ENCODE results near the gene E2F4.

E2F4 gene

GRCh38 chr16:67163164-67163998, 28.6 kb upstream of the E2F4 start:
- H3K4me1 ChIP-seq (ENCODE audit: low read length) = peaks cover 35% of the 10 kb centered on the region
- TF ChIP-seq CTCF (IDR thresholded peaks at IDR 0.05; ENCODE audit: low read depth, low read length) (no peak), EZH2phosphoT487 (IDR thresholded peaks at IDR 0.05; ENCODE audit: low read depth) (no peak)
- no peaks in the 10 kb centered on the region for H3K9me3 ChIP-seq (ENCODE audit: insufficient read depth, low read length)
- no peaks in the 10 kb centered on the region for H3K27me3 ChIP-seq (ENCODE audit: low read depth, low read length)
- peaks cover 10% of the 10 kb centered on the region for H3K36me3 ChIP-seq (replicated peaks; ENCODE audit: low read depth, low read length)
- H3K4me2 ChIP-seq (ENCODE audit: low read length) = no peak overlapping the region
- H3K9ac ChIP-seq (ENCODE audit: low read length) = no peak overlapping the region
- H3K4me3 ChIP-seq (ENCODE audit: low read length) = no peak overlapping the region
- no peak overlapping the region for H2AFZ ChIP-seq (ENCODE audit: low read depth, low read length)
- peaks cover 14% of the 10 kb centered on the region for H3K79me2 ChIP-seq (ENCODE audit: low read length)
- no peaks in the 10 kb centered on the region for H4K20me1 ChIP-seq (ENCODE audit: insufficient read depth, low read length)
- no peak overlapping the region for H3K27ac ChIP-seq (ENCODE audit: low read length)

- peaks cover 12% of the 10 kb centered on the region; the same call in 1 of the 2 replicates for H3K79me2 ChIP-seq (ENCODE audit: low read length)
- H3K4me1 ChIP-seq (ENCODE audit: low read length) = peaks cover 37% of the 10 kb centered on the region
- no peak for TF ChIP-seq CTCF (IDR thresholded peaks at IDR 0.05; ENCODE audit: low read depth, low read length)
- TF ChIP-seq EZH2phosphoT487 (IDR thresholded peaks at IDR 0.05; ENCODE audit: low read depth) = no peak
- H4K20me1 ChIP-seq (ENCODE audit: insufficient read depth, low read length) = no peaks in the 10 kb centered on the region
- H3K36me3 ChIP-seq (replicated peaks; ENCODE audit: low read depth, low read length) = peaks cover 10% of the 10 kb centered on the region
- H3K27ac ChIP-seq (ENCODE audit: low read length) = no peak overlapping the region
- no peaks in the 10 kb centered on the region for H3K9me3 ChIP-seq (ENCODE audit: insufficient read depth, low read length)
- no peaks in the 10 kb centered on the region for H3K27me3 ChIP-seq (ENCODE audit: low read depth, low read length)
- H3K4me2 ChIP-seq (ENCODE audit: low read length) = no peak overlapping the region
- no peak overlapping the region for H3K9ac ChIP-seq (ENCODE audit: low read length)
- H2AFZ ChIP-seq (ENCODE audit: low read depth, low read length) = no peak overlapping the region
- H3K4me3 ChIP-seq (ENCODE audit: low read length) = no peak overlapping the region
Measured at GRCh38 chr16:67163999-67164558, 27.9 kb upstream of the E2F4 start.

GRCh38 chr16:67164599-67165061, 27.3 kb upstream of the E2F4 start, which contains the start of gene HSF4:
Gene HSF4, plus strand, starts transcription at chr16:67164745. Its CDS starts 67 bp downstream, at chr16:67164812.
- no peak for TF ChIP-seq CTCF (IDR thresholded peaks at IDR 0.05; ENCODE audit: low read depth, low read length)
- TF ChIP-seq EZH2phosphoT487 (IDR thresholded peaks at IDR 0.05; ENCODE audit: low read depth) = no peak
- no peaks in the 10 kb centered on the region for H4K20me1 ChIP-seq (ENCODE audit: insufficient read depth, low read length)
- no peak within 1 kb of the TSS for H3K4me3 ChIP-seq (ENCODE audit: low read length)
- H3K36me3 ChIP-seq (replicated peaks; ENCODE audit: low read depth, low read length) = peaks cover 10% of the 10 kb centered on the region
- H3K27ac ChIP-seq (ENCODE audit: low read length) = no peak within 1 kb of the TSS
- H3K79me2 ChIP-seq (ENCODE audit: low read length) = peaks cover 7% of the 10 kb centered on the region; the same call in 1 of the 2 replicates
- no peaks in the 10 kb centered on the region for H3K9me3 ChIP-seq (ENCODE audit: insufficient read depth, low read length)
- H3K27me3 ChIP-seq (ENCODE audit: low read depth, low read length) = no peaks in the 10 kb centered on the region
- peaks cover 43% of the 10 kb centered on the region for H3K4me1 ChIP-seq (ENCODE audit: low read length)
- no peak within 1 kb of the TSS for H2AFZ ChIP-seq (ENCODE audit: low read depth, low read length)
- no peak within 1 kb of the TSS for H3K4me2 ChIP-seq (ENCODE audit: low read length)
- no peak within 1 kb of the TSS for H3K9ac ChIP-seq (ENCODE audit: low read length)
